Muscle of leg (tissue), 11 donors: ENCODE data around the gene CCSAP. TPM values are rescaled to one million over a fixed set of nuclear protein-coding genes. Genes with fewer than 3 reads are reported as not detected.
"Not testable (repeated sequence)": the region's sequence is repeated elsewhere in the genome, so short reads cannot be mapped to it uniquely, and the experiment has no call there.

Source experiments
- DNase-seq: peaks from one replicate; pipeline ENCODE4 v3.0.0; 2013
- H3K27ac ChIP-seq: one replicate; pipeline ENCODE4 v1.5.1; 2013; ENCODE audit warnings: mild to moderate bottlenecking, low read length, control low read depth
- H3K27me3 ChIP-seq: one replicate; pipeline ENCODE4 v1.6.1; 2013; ENCODE audit warnings: low read length; ENCODE audit not compliant: control insufficient read depth, insufficient read depth
- H3K36me3 ChIP-seq: one replicate; pipeline ENCODE4 v1.6.1; 2013; ENCODE audit warnings: low read length; ENCODE audit not compliant: control insufficient read depth, insufficient read depth
- H3K4me1 ChIP-seq: one replicate; pipeline ENCODE4 v1.6.1; 2013; ENCODE audit warnings: low read length; ENCODE audit not compliant: control insufficient read depth, insufficient read depth
- H3K4me3 ChIP-seq: one replicate; pipeline ENCODE4 v1.5.1; 2013; ENCODE audit warnings: low read length, control low read depth
- H3K9me3 ChIP-seq: replicated peaks from 2 replicates; pipeline ENCODE4 v1.6.1; 2013; ENCODE audit warnings: low read depth, low read length; ENCODE audit not compliant: control insufficient read depth
- WGBS: methylation state at CpG from one replicate; pipeline ENCODE4 v1.1.5; 2013; ENCODE audit warnings: missing lambda C conversion rate; ENCODE audit not compliant: insufficient coverage; 5-methylcytosine and 5-hydroxymethylcytosine counted together
- polyA plus RNA-seq, 8 donors: library from polyadenylated mRNA; unstranded; fragments of 120-200 nt; gene quantifications; one replicate each; pipeline versions ENCODE4 v1.2.1 to v1.2.3, GENCODE V29; 2013; ENCODE audit warnings: inconsistent platforms in 1 of 8, low replicate concordance in 1 of 8; ENCODE audit not compliant: insufficient read length in 8 of 8, insufficient read depth in 1 of 8
- total RNA-seq: library from RNA; stranded (reverse); fragments of 120-200 nt; gene quantifications from one replicate; pipeline ENCODE4 v1.2.4, GENCODE V29; 2013

CCSAP gene
- total and polyA plus RNA-seq, 9 donors = 4.5 to 6.8 (median 5.6) TPM

DNA sequence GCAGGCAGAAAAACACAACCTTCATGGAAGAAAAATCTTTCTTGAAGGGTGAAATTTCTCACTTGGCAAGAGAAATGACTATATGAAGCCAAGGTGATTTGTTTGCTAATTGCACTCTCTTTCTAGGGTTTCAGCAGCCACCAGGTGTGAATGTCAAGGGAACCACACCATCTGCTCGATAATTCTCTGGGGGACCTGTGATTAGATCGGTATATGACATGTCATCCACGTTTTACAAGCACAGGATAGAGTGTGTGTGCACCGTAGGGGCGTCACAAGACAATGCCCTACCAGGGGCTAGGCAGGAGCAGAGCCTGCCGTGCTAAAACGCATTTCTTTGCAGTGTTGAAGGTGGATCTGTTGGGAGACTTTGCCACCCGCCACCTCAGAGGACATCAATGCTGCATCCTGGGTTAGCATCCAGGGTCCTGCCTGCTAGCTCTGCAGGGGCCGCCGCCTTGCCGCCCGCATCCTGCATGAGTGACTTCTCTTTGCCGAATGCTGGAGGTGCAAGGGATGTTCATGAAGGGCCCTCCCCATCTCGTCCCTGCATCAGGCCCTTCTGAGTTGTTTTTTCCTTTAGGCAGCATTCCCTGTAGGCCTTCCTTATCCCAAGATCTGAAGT, 37.8 kb upstream of the CCSAP start:
- 49% methylated on average over 14 of the region's 14 CpGs for WGBS
- no peaks in the 10 kb centered on the region for H3K4me1 ChIP-seq
- H3K27me3 ChIP-seq = peaks cover 10% of the 10 kb centered on the region

DNA sequence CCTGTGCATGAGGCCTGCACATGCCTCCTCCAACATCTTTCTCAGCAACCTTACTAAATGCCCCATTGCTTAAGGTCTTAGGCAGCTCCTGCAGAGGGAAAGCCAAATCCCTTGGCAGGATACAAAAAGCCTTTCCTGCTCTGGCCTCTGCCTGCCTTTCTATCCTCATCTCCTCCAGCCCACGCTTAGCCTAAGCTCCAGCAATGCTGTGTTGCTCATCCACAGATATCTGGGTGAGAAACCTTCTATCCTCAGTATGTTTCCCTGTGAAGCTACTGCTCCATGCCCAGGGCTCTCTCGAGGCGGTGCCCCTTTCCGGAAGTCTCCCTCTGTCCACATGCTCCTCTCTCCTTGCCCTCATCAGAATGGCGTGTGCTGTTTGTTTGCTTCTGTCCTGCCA, 37.0 kb upstream of the CCSAP start:
- Histone ChIP-seq H3K9me3 (no peaks in the 10 kb centered on the region), H3K27ac (no peak overlapping the region), H3K4me1 (no peaks in the 10 kb centered on the region), H3K27me3 (peaks cover 10% of the 10 kb centered on the region), H3K4me3 (no peak overlapping the region), H3K36me3 (no peaks in the 10 kb centered on the region)
- DNase-seq = no peak
- WGBS = 49% methylated on average over 2 of the region's 5 CpGs

More for the DNA sequence above, 37.8 kb upstream of the CCSAP start:
- no peaks in the 10 kb centered on the region for H3K9me3 ChIP-seq
- no peaks in the 10 kb centered on the region for H3K36me3 ChIP-seq
- H3K27ac ChIP-seq = no peak overlapping the region
- H3K4me3 ChIP-seq = no peak overlapping the region
- no peak for DNase-seq

DNA sequence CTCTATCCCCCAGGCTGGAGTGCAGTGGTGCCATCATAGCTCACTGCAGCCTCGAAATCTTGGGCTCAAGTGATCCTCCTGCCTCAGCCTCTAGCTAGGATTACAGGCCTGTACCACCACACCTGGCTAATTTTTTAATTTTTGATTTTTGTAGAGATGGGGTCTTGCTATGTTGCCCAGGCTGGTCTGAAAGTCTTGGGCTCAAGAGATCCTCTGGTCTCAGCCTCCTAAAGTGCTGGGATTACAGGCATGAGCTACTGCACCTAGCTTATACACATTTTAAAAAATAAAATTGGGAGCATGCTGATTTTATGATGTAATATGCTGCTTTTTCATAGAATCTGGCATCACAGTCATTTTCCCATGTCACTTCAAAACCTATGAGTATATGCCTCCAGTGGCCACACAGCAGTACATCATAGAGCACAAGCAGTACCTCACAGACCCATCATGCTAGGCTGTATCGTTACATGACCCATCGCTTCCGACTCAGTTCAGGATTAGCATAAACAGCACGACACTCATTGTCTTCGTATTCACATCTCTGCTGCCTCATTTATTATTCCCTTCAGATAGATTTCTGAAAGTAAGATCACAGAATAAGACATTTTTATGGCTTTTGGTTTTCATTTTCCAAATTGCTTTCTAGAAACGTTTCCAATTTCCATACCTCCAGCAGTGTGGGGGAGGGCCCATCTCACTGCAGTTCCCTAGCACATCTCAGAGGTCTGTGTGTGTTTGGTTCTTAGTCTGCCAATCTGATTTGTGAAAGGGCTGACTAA, 35.9 kb upstream of the CCSAP start:
- H3K27me3 ChIP-seq = peaks cover 10% of the 10 kb centered on the region
- H3K27ac ChIP-seq = no peak overlapping the region
- H3K9me3 ChIP-seq = no peaks in the 10 kb centered on the region
- H3K4me1 ChIP-seq = no peaks in the 10 kb centered on the region
- no peaks in the 10 kb centered on the region for H3K36me3 ChIP-seq
- H3K4me3 ChIP-seq = no peak overlapping the region
- DNase-seq = no peak
- WGBS = no CpG with 5 or more reads among the region's 7 CpGs

DNA sequence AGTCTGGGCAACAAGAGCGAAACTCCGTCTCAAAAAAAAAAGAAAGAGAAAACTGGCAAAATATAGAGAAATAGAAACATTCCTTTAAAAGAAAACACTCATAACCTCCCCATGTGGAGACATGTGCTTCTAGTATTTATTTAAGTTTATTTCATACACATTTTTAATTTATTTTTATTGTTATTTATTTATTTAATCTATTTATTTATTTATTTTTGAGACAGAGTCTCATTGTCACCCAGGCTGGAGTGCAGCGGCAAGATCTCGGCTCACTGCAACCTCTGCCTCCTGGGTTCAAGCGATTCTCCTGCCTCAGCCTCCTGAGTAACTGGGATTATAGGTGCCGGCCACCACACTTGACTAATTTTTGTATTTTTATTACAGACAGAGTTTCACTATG, 35.2 kb upstream of the CCSAP start:
- H3K27ac ChIP-seq, H3K4me1 ChIP-seq, DNase-seq, H3K4me3 ChIP-seq, H3K36me3 ChIP-seq, H3K9me3 ChIP-seq: not testable (repeated sequence)
- WGBS = 100% methylated on average over 1 of the region's 6 CpGs
- peaks cover 10% of the 10 kb centered on the region for H3K27me3 ChIP-seq

DNA sequence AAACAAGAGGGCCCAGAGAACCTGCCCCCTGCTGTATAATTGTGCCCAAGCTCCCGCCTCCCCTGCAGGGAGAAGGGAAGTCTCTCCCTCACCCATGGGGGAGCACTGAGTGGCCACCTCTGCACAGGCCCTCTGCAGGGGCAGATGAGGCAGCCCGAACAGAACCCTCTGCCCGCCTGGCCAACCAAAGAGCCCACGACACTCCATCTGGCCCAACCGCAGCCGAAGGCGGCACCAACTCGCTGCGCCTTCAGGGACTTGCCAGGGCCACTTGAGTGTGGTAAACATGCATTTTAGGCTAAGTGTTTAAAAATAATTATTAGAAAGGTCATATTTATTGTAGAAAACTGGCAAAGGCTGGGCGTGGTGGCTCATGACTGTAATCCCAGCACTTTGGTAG, 34.6 kb upstream of the CCSAP start:
- 95% methylated on average over 9 of the region's 10 CpGs for WGBS
- H3K27ac ChIP-seq = no peak overlapping the region

DNA sequence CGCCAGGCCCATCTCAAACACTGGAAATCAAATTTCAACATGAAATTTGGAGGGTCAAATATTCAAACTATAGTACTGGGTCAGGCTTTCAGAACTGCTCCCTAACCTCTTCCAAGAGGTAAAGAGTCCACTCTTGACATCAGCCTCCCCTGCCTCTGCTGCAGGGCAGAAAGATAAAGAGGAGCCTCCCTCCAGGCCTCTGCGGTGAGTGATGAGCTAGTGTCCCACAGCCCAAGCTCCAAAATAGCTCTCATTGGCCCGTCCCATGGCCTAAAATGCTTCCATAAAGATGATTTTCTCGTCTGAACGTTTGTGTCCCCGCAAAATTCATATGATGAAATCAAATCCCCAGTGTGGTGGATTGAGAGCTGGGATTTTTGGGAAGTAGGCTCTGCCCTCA, 33.7 kb upstream of the CCSAP start:
- Histone ChIP-seq H3K27ac (no peak overlapping the region), H3K27me3 (peaks cover 8% of the 10 kb centered on the region), H3K4me1 (no peaks in the 10 kb centered on the region), H3K36me3 (no peaks in the 10 kb centered on the region), H3K4me3 (no peak overlapping the region), H3K9me3 (no peaks in the 10 kb centered on the region)
- DNase-seq = no peak
- 85% methylated on average over 4 of the region's 6 CpGs for WGBS

More for the DNA sequence above, 34.6 kb upstream of the CCSAP start:
- no peak overlapping the region for H3K4me3 ChIP-seq
- peaks cover 10% of the 10 kb centered on the region for H3K27me3 ChIP-seq
- H3K4me1 ChIP-seq = no peaks in the 10 kb centered on the region
- no peaks in the 10 kb centered on the region for H3K36me3 ChIP-seq
- no peak for DNase-seq
- no peaks in the 10 kb centered on the region for H3K9me3 ChIP-seq

DNA sequence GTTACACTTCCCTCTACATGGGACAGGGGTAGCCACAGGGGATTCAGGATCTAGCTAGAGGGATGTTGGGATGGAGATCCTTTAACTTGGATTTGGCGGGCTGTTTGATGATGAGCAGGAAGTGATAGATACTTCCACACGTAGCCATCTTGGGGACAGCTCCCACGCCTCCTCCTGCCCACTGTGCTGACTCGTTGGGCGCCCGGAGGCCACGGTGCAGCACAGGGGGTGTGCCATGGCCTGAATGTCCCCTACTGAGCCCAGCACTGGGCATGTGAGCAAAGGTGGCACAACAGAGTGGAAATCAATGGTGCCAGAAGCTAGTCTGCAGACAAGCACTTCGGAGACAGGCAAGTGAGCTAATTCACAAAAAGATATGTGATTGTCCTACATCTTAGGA, 31.6 kb upstream of the CCSAP start:
- Histone ChIP-seq H3K27ac (no peak overlapping the region), H3K4me1 (peaks cover 8% of the 10 kb centered on the region), H3K4me3 (no peak overlapping the region), H3K27me3 (no peaks in the 10 kb centered on the region), H3K36me3 (no peaks in the 10 kb centered on the region), H3K9me3 (no peaks in the 10 kb centered on the region)
- DNase-seq = no peak
- 87% methylated on average over 6 of the region's 8 CpGs for WGBS

DNA sequence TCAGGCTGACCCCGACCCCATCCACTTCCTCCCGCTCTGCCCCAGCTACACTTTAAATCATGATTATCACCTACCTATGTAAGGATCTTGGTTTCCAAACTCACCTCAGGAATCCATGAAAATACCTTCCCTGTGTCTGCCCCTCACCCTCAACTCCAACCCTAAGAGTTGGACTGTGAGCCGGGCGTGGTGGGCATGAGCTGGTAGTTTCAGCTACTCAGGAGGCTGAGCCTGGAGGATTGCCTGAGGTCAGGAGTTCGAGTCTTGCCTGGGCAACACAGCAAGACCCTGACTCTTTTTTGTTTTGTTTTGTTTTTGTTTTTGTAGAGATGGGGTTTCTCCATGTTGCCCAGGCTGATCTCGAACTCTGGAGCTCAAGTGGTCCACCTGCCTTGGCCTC, 30.5 kb upstream of the CCSAP start:
- H3K4me3 ChIP-seq = no peak overlapping the region

DNA sequence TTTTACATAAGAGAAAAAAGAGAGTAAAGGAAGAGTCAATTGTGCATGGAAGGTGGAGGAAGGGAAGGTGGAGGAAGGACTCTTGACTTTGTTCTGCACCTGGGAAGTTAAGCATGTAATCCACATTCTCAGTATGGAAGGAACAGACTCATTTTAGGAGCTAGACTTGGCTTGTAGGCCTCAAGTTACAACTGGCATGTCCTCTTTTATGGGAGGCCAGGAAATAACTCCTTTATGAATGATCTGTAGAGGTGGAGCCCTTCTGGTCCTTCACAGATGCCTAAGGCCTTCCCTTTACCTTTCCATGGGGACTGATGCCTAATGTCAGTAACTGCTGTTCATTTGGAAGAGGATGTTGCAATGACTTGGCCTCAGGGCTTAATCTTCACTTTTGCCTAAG, 29.4 kb upstream of the CCSAP start:
- Histone ChIP-seq H3K4me1 (peaks cover 8% of the 10 kb centered on the region), H3K27ac (no peak overlapping the region), H3K9me3 (no peaks in the 10 kb centered on the region), H3K27me3 (no peaks in the 10 kb centered on the region), H3K4me3 (no peak overlapping the region), H3K36me3 (no peaks in the 10 kb centered on the region)
- no peak for DNase-seq

More for the DNA sequence above, 30.5 kb upstream of the CCSAP start:
- no peaks in the 10 kb centered on the region for H3K36me3 ChIP-seq
- no peak overlapping the region for H3K27ac ChIP-seq
- no peaks in the 10 kb centered on the region for H3K9me3 ChIP-seq
- H3K4me1 ChIP-seq = peaks cover 8% of the 10 kb centered on the region
- no peaks in the 10 kb centered on the region for H3K27me3 ChIP-seq
- WGBS = 79% methylated on average over 4 of the region's 6 CpGs
- DNase-seq = no peak

DNA sequence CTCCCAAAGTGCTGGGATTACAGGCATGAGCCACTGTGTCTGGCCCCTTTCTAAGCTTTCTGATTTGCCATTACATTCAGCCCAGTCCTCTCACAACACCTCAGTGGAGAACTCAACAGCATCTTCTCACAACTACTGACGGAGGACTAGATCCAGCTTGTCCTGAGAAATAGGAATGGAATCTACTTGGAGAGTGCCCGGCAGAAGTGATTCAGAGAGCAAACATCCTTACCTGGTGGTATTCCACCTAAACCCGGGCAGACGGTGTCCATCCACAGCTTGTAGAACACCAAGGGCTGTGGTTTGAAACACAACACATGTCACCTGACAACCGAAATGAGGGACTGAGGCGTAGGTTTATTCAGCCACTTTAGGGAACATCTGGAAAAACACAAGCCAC, 28.8 kb upstream of the CCSAP start:
- no peak for DNase-seq
- H3K27me3 ChIP-seq = no peaks in the 10 kb centered on the region
- no peaks in the 10 kb centered on the region for H3K36me3 ChIP-seq
- H3K27ac ChIP-seq = no peak overlapping the region
- no peaks in the 10 kb centered on the region for H3K9me3 ChIP-seq
- no peak overlapping the region for H3K4me3 ChIP-seq
- whole genome bisulfite sequencing = 73% methylated on average over 4 of the region's 6 CpGs
- peaks cover 8% of the 10 kb centered on the region for H3K4me1 ChIP-seq
